Measurements from ENCODE around the gene SNX9. TPM values are rescaled to one million over a fixed set of nuclear protein-coding genes. Genes with fewer than 3 reads are reported as not detected.

Gene SNX9
- total and polyA plus RNA-seq, 2 of the 4 experiments (the other 2 are of a cell fraction): 35.3 to 41.2 TPM

GRCh38 chr6:157885876-157886275, 62.8 kb downstream of the SNX9 start:
- Histone ChIP-seq H3K56ac (ENCODE audit: extremely low read depth, insufficient read depth, low read length) (no peak overlapping the region), H2AK5ac (ENCODE audit: low read depth, low read length) (no peak overlapping the region), H3K27me3 (ENCODE audit: control insufficient read depth, insufficient read depth, low read length) (no peaks in the 10 kb centered on the region), H3K36me3 (ENCODE audit: control insufficient read depth, insufficient read depth, low read length) (peaks cover 29% of the 10 kb centered on the region), H3K4me2 (ENCODE audit: low read depth, low read length) (no peak overlapping the region), H2BK5ac (ENCODE audit: low read depth, low read length, poor library complexity, severe bottlenecking) (no peak overlapping the region), H2BK20ac (ENCODE audit: low read depth, low read length) (no peak overlapping the region), H3K23ac (ENCODE audit: low read depth, low read length) (no peak overlapping the region), H3K9me3 (ENCODE audit: control insufficient read depth, insufficient read depth, low read length) (no peaks in the 10 kb centered on the region), H4K5ac (ENCODE audit: low read depth, low read length) (no peak overlapping the region), H3K27ac (ENCODE audit: insufficient read depth, low read length) (no peak overlapping the region), H3K18ac (ENCODE audit: low read depth, low read length) (no peak overlapping the region), H3K9ac (ENCODE audit: low read depth, low read length) (no peak overlapping the region), H2AFZ (replicated peaks; ENCODE audit: low read length, poor library complexity) (no peak overlapping the region), H3K4me3 (ENCODE audit: insufficient read depth, low read depth, low read length) (no peak overlapping the region), H4K8ac (ENCODE audit: low read depth in 2 of 2, low read length in 2 of 2) (no peak overlapping the region), H3K14ac (replicated peaks; ENCODE audit: low read depth, low read length) (no peak overlapping the region), H3K4ac (ENCODE audit: low read depth, low read length) (no peak overlapping the region), H2BK120ac (ENCODE audit: low read depth, low read length) (no peak overlapping the region), H2BK15ac (ENCODE audit: low read depth, low read length) (no peak overlapping the region), H4K91ac (ENCODE audit: insufficient read depth, low read depth, low read length) (no peak overlapping the region), H2AK9ac (replicated peaks; ENCODE audit: low read depth, low read length, poor library complexity) (no peak overlapping the region), H4K20me1 (ENCODE audit: insufficient read depth, low read length) (peaks cover 4% of the 10 kb centered on the region), H3K9me1 (ENCODE audit: insufficient read depth, low read length) (peaks cover 14% of the 10 kb centered on the region), H3K79me1 (ENCODE audit: low read depth in 1 of 2, low read length in 2 of 2) (peaks cover 40 to 64% of the 10 kb centered on the region in 2 experiments), H3K4me1 (ENCODE audit: control insufficient read depth, insufficient read depth, low read length) (no peaks in the 10 kb centered on the region)
- in situ Hi-C loops (cut with MboI; ENCODE audit: low sequenced_read_pairs): loop anchor here (25.0 kb wide), 1 partner anchor 574 kb away; the partner anchor contains the start of gene TMEM242
- ChIA-PET CTCF (no interaction called here), POLR2A (ENCODE audit: unreplicated experiment) (no interaction called here)
- no peak for DNase-seq
- intact Hi-C loops (cut with micrococcal nuclease): no loop called here
- dilution Hi-C loops (cut with HindIII; ENCODE audit: low sequenced_read_pairs, unreplicated experiment): no loop called here
- 100% methylated on average over 4 of the region's 8 CpGs; no CpG with 5 or more reads in 1 of the 2 experiments for WGBS, 2 experiments (ENCODE audit: extremely low coverage in 2 of 2, insufficient read length in 1 of 2)
- TF ChIP-seq NFE2L2 (IDR thresholded peaks at IDR 0.05; ENCODE audit: low read depth, low read length) (no peak), BHLHE40 (IDR thresholded peaks at IDR 0.05; ENCODE audit: low read depth, low read length) (no peak), POLR2A (IDR thresholded peaks at IDR 0.05; ENCODE audit: low read depth, low read length) (no peak), MAFK (IDR thresholded peaks at IDR 0.05; ENCODE audit: low read depth, low read length) (no peak), ELK1 (IDR thresholded peaks at IDR 0.05; ENCODE audit: borderline replicate concordance, low read depth, low read length) (no peak)
- BruUV-seq (replicated peaks): no TSS peak
- no peak for ATAC-seq (ENCODE audit: low read depth)

Measured in IMR-90 (cell line).